Sigmoid colon (tissue), 4 donors: ENCODE data around the gene PCSK2.

Source experiments
- CTCF ChIP-seq, 4 experiments: fragments of 450-650 bp in 3 of 4; fragments of 200-600 bp in 1 of 4; IDR thresholded peaks; one replicate each; pipeline ENCODE4 v1.5.1; 2016 to 2019; ENCODE audit warnings: antibody characterized with exemption in 4 of 4, mild to moderate bottlenecking in 3 of 4, moderate library complexity in 2 of 4
- EP300 ChIP-seq, 4 donors: sonication (generic); formaldehyde crosslinking; IDR thresholded peaks; one replicate each; pipeline ENCODE4 v1.6.1; 2017; ENCODE audit warnings: antibody characterized with exemption in 4 of 4
- POLR2A ChIP-seq, 2 donors: fragments of 450-650 bp; IDR thresholded peaks; one replicate each; pipeline ENCODE4 v1.6.1; 2016; ENCODE audit warnings: antibody characterized with exemption in 2 of 2, mild to moderate bottlenecking in 2 of 2, moderate library complexity in 2 of 2
- POLR2AphosphoS5 ChIP-seq, 4 donors: sonication (generic); formaldehyde crosslinking; IDR thresholded peaks; one replicate each; pipeline ENCODE4 v1.6.1; 2017; ENCODE audit warnings: antibody characterized with exemption in 4 of 4

- TF ChIP-seq CTCF (IDR thresholded peaks at IDR 0.05): no peak
- no peak for TF ChIP-seq EP300 (IDR thresholded peaks at IDR 0.05)
- TF ChIP-seq POLR2AphosphoS5 (IDR thresholded peaks at IDR 0.05): no peak
- no peak for TF ChIP-seq POLR2A (IDR thresholded peaks at IDR 0.05)
Observed at GRCh38 chr20:17315407-17316231, 88.8 kb downstream of the PCSK2 start.
